Heart left ventricle (tissue), 16 donors: Measurements from ENCODE around the gene PEX10. TPM values are rescaled to one million over a fixed set of nuclear protein-coding genes. Genes with fewer than 3 reads are reported as not detected.
A peak's percentile ranks its signal among the peaks of the same experiment; 100 is the strongest.

Source experiments
- ATAC-seq, 4 donors: fragments of 200-7000 bp; cut with Tn5 transposase; one replicate each; pipeline ENCODE4 v1.9.1; 2020 to 2022; ENCODE audit warnings: moderate library complexity in 4 of 4, mild to moderate bottlenecking in 3 of 4, moderate number of reproducible peaks in 1 of 4
- DNase-seq, 5 donors: peaks; one replicate each; pipeline ENCODE4 v3.0.0-alpha.2; 2020
- H3K27ac ChIP-seq, 12 donors: fragments of 200-600 bp; sonication (generic) in 4 of 12; one replicate each; pipeline versions ENCODE4 v1.5.0 to v1.8.0; 2016 to 2022; ENCODE audit warnings: mild to moderate bottlenecking in 2 of 12
- H3K27me3 ChIP-seq, 9 donors: fragments of 200-600 bp; sonication (generic) in 2 of 9; one replicate each; pipeline versions ENCODE4 v1.5.1 to v1.8.0; 2016 to 2022; ENCODE audit warnings: mild to moderate bottlenecking in 3 of 9
- H3K36me3 ChIP-seq, 9 donors: fragments of 200-600 bp; sonication (generic) in 2 of 9; one replicate each; pipeline versions ENCODE4 v1.5.0 to v1.8.0; 2018 to 2022; ENCODE audit warnings: mild to moderate bottlenecking in 2 of 9
- H3K4me1 ChIP-seq, 12 donors: fragments of 200-600 bp; sonication (generic) in 4 of 12; one replicate each; pipeline versions ENCODE4 v1.5.0 to v1.8.0; 2016 to 2022; ENCODE audit warnings: mild to moderate bottlenecking in 3 of 12
- H3K4me3 ChIP-seq, 12 donors: fragments of 200-600 bp; sonication (generic) in 4 of 12; one replicate each; pipeline versions ENCODE4 v1.5.0 to v1.8.0; 2017 to 2022; ENCODE audit warnings: mild to moderate bottlenecking in 9 of 12, moderate library complexity in 4 of 12
- H3K9me3 ChIP-seq, 12 donors: fragments of 200-600 bp; sonication (generic) in 4 of 12; one replicate each; pipeline versions ENCODE4 v1.5.0 to v1.8.0; 2016 to 2022; ENCODE audit warnings: mild to moderate bottlenecking in 1 of 12
- POLR2A ChIP-seq, 2 donors: fragments of 450-650 bp; IDR thresholded peaks; one replicate each; pipeline ENCODE4 v1.6.1; 2017; ENCODE audit warnings: antibody characterized with exemption in 2 of 2, mild to moderate bottlenecking in 2 of 2, moderate library complexity in 2 of 2
- WGBS, 4 donors: extraction: QIAGEN DNeasy Blood & Tissue Kit in 2 of 4; methylation state at CpG; one replicate each; pipeline versions ENCODE4 v1.1.5 to v1.1.7; 2013 to 2018; 5-methylcytosine and 5-hydroxymethylcytosine counted together
- intact Hi-C, 10 donors: fragments of 100-400 bp; cut with DNase I; formaldehyde crosslinking; loops; one replicate each; pipeline versions ENCODE4 v1.11.1 to v1.14.2; 2022
- polyA plus RNA-seq, 2 donors: library from polyadenylated mRNA; stranded (reverse); fragments of 200-250 nt; gene quantifications; one replicate each; pipeline ENCODE4 v1.2.3, GENCODE V29; 2013
- total RNA-seq, 9 donors: library from RNA; depleted of rRNA in 2 of 9; stranded (reverse); fragments of >200 nt in 2 of 9; fragmentation: NEBNext Ultra II Directional in 3 of 9; extraction: Animal tissue kit (Norgen Biotek cat#: 25700) in 3 of 9; gene quantifications; one replicate each; pipeline versions ENCODE4 v1.1.0 to v1.2.4, GENCODE V29; 2016 to 2023
- TF ChIP-seq, protein P1 (sequence below), 12 donors: fragments of 200-600 bp; sonication (generic) in 4 of 12; IDR thresholded peaks; one replicate each; pipeline versions ENCODE4 v1.5.0 to v1.8.0; 2018 to 2022; ENCODE audit warnings: antibody characterized with exemption in 12 of 12, mild to moderate bottlenecking in 5 of 12
- donor health status: ischemic (EF 13 %, LVEDD 7.1; RV severe dilation, severe dysfunction).
- donor health status: healthy with polysubstance abuse.
- donor health status: DM: no; HTN: yes; CAD: no.
- donor health status: DM: no; HTN: no; CAD: no.
- donor health status: ischemic (EF 25% LVEDD 6.9; RV normal size, moderate dysfunction).
- donor health status: ischemic (EF 25% LVEDD 5.7; RV mildly dilated, moderate dysfunction).
- donor health status: healthy.
- donor health status: DM: yes; HTN: yes; CAD: no.
- donor health status: ischemic (EF 35%, LVEDD 5.7; RV mildly dilated, moderate dysfunction).
- donor health status: nonischemic (EF 11% LVEDD 7.7; RV severe dilation, severe dysfunction).
- donor health status: DM: yes; HTN: yes; CAD: no.
- donor health status: PGD.
- donor health status: ischemic (EF 29% LVEDD 5.4; RV normal size, mild dysfunction).
- donor health status: nonischemic (EF 23%, LVEDD 6.1; RV moderate dilation, normal function).

The PEX10 gene
- total and polyA plus RNA-seq, 11 donors, result 14.7 to 26.5 (median 18.6) TPM

DNA sequence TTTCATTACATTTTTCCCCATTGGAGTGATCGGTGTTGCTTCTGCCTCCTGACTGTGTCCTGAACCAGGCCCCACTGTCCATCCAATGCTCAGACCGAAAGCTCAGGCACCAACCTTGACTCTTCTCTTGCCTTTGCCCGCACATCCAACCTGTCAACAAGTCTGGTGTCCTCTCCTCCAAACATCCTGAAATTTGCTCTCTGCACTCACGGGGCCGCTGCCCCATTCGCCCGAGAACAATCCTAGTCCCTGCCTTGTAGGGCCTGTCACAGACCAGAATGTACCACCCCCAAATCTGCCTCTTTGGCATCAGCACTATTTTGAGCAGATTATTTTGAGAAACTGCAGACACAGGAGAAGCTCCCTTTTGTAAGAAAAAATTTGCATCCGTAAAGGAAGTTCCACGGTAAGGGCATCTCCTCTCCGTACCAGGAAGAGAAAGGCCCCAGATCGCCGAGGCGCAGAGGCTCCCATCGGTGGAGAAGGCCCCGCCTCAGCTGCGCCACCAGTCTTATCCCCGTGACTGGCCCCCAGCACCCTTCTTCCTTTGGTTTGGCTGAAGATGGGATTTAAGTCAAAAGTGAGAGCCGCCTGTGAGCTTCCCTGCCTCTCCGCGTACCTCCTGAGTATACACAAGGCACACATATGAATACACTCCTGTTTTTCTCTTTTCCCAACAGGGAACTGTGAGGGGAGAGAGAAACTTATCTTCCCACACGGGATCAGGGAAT lies 28.1 kb downstream of the PEX10 start:
- ATAC-seq (no peak), DNase-seq (peak in 2 of 5 donors; percentile 19 to 33)
- Histone ChIP-seq H3K27ac (no peak overlapping the region), H3K4me3 (no peak overlapping the region), H3K9me3 (no peaks in the 10 kb centered on the region), H3K27me3 (no peaks in the 10 kb centered on the region), H3K36me3 (peaks cover 0 to 5% (median 0%) of the 10 kb centered on the region in 9 donors), H3K4me1 (peaks cover 0 to 15% (median 8%) of the 10 kb centered on the region in 12 donors)
- WGBS, 4 donors, result 91 to 93% (median 92%) methylated on average over 20 to 21 of the region's 21 CpGs
- TF ChIP-seq, protein P1, sequence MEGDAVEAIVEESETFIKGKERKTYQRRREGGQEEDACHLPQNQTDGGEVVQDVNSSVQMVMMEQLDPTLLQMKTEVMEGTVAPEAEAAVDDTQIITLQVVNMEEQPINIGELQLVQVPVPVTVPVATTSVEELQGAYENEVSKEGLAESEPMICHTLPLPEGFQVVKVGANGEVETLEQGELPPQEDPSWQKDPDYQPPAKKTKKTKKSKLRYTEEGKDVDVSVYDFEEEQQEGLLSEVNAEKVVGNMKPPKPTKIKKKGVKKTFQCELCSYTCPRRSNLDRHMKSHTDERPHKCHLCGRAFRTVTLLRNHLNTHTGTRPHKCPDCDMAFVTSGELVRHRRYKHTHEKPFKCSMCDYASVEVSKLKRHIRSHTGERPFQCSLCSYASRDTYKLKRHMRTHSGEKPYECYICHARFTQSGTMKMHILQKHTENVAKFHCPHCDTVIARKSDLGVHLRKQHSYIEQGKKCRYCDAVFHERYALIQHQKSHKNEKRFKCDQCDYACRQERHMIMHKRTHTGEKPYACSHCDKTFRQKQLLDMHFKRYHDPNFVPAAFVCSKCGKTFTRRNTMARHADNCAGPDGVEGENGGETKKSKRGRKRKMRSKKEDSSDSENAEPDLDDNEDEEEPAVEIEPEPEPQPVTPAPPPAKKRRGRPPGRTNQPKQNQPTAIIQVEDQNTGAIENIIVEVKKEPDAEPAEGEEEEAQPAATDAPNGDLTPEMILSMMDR (IDR thresholded peaks at IDR 0.05), result no peak
- no peak for TF ChIP-seq POLR2A (IDR thresholded peaks at IDR 0.05)
- intact Hi-C loops, result loop anchor here in 6 of 10 donors (5.0 kb wide), 3 partner anchors 62 to 252 kb away; no protein-coding TSS in a partner anchor

DNA sequence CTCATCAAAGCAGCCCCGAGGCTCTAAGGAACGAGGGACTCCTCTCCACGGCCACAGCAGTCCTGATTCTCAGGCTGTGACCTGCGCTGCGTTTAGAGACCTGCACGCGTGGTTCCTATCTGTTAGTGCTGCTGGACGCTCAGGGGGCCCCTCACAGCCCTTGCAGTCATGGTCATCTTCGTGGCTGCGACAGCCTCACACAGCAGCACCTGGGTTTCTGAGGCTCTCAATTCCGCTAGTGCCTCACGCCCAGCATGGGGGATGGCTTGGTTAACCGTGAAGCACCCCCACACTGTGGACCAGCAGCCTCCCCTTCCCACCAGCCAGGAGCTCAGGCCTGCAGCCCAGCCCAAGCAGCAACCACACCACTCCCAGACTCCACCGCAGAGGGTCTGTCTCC lies 28.8 kb downstream of the PEX10 start:
- H3K27me3 ChIP-seq, result no peaks in the 10 kb centered on the region
- H3K9me3 ChIP-seq, result no peaks in the 10 kb centered on the region
- peaks cover 0 to 5% (median 0%) of the 10 kb centered on the region in 9 donors for H3K36me3 ChIP-seq
- H3K27ac ChIP-seq, result no peak overlapping the region
- ATAC-seq (no peak), DNase-seq (peak in 1 of 5 donors; percentile 24)
- WGBS, 4 donors, result 83 to 93% (median 89%) methylated on average over 10 to 14 of the region's 14 CpGs
- intact Hi-C loops, result loop anchor here in 7 of 10 donors (2.0 to 5.0 kb wide), 4 partner anchors 61 to 251 kb away; partner anchors contain the start of gene FAAP20 (in 1 of the 7)
- TF ChIP-seq, protein P1 (IDR thresholded peaks at IDR 0.05), result no peak
- TF ChIP-seq POLR2A (IDR thresholded peaks at IDR 0.05), result no peak
- no peak overlapping the region for H3K4me3 ChIP-seq
- peaks cover 0 to 15% (median 8%) of the 10 kb centered on the region in 12 donors for H3K4me1 ChIP-seq

DNA sequence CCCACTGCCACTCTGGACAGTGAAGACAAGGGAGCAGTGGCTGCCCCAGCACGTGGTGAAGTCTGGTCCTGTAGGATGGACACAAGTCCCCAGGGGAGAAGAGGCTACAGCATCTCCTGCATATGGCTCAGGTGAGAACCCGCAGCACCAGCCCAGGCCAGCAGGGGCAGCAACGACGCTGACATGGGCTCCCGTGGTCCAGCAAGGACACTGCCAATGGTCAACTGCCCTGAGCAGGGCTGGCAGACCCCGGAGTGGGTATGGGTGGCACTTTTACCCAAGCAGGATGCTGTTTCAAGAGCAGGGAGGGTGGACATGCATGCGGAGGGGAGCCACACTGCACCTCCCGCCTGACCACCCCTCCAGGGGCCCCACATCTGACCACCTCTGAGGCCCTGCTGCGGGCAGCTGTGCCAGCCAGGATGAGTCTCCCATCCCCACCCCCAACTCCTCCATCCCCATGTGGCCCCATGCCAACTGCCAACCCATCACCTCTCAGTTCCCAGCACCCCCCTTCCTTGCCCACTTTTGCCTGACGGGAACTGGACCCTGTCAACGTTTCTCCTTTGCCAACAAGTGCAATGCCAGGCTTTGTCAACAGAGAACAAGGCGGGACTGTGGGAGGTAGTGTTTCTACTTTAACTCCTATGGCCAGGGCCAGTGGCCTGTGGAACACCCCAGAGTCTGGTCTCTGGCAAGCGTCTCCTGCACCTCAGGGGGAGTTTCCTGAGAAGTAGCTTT lies 29.6 kb downstream of the PEX10 start:
- Histone ChIP-seq H3K27me3 (no peaks in the 10 kb centered on the region), H3K36me3 (peaks cover 0 to 5% (median 0%) of the 10 kb centered on the region in 9 donors), H3K9me3 (no peaks in the 10 kb centered on the region), H3K4me1 (peaks cover 0 to 15% (median 8%) of the 10 kb centered on the region in 12 donors), H3K4me3 (no peak overlapping the region), H3K27ac (no peak overlapping the region)
- TF ChIP-seq, protein P1 (IDR thresholded peaks at IDR 0.05), result peak in 10 of 12 donors; percentile 17 to 55 (median 40)
- no peak for TF ChIP-seq POLR2A (IDR thresholded peaks at IDR 0.05)
- DNase-seq (peak in 2 of 5 donors; percentile 43 to 53), ATAC-seq (peak in 2 of 4 donors; percentile 29)
- intact Hi-C loops, result loop anchor here in 7 of 10 donors (1.0 to 5.0 kb wide), 5 partner anchors 60 to 250 kb away; partner anchors contain the start of gene FAAP20 (in 1 of the 7)
- WGBS, 4 donors, result 44 to 61% (median 53%) methylated on average over 11 to 13 of the region's 13 CpGs
